NCI-H69 (cell line): Measurements from ENCODE around the gene PRDM16.

ENCODE experiments used
- DNase-seq: peaks from one replicate; lab custom pipeline; 2025; lab: John Stamatoyannopoulos, UW

The PRDM16 gene

GRCh38 chr1:3397311-3397710 lies 328.3 kb downstream of the PRDM16 start:
- no peak for DNase-seq

DNA sequence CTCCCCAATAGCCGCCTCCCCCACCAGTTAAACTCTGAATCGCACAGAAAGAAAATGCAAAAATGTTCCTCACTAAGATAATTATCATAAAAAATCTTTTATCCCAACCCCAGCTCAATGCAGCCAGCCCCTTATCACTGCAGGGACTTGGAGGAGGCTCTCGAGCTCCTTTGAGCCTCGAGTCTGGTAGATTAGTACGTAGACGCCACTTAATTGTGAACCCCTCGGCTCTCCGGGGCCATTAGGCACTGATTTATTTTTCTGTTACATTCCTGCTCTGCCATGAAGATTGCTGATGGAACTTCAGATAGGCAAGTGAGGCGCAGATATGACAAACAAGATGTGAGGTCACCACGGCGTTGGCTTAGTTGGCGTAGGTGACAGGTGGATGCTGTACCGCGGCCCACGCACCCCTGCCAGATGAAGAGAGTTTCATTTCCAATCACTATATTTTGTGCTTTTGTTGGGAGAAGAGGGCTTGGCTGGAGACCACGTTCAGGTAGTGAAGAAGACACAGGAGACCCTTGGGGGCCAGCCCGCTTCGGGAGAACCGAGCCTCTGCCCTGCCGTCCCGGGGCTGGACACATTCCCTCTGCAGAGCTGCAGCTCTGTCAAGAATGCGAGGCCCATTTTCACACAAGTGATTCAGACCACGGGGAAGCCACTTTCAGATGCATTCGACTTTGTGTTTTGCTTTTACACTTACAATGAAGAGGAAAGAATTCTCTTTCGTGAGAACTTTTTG lies 329.6 kb downstream of the PRDM16 start:
- DNase-seq: no peak

DNA sequence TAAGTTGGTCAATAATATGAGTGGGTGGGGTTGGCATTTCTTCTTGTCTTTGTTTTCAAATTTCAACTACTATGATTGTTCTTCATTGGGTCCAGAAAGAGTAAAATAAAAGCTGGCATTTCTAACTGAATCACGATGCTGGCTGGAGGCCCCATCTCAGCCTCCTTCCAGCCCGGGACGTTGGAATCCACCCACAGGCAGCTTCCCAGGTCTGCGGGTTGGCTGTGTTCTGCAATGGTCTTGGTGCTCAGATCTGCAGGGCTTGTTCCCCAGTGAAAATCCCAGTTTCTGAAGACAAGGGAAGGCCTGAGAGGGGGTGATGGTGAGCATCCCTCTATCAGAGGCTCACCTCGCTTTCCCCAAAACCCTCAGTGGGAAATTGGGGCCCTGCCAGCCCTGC lies 330.7 kb downstream of the PRDM16 start:
- DNase-seq: no peak

DNA sequence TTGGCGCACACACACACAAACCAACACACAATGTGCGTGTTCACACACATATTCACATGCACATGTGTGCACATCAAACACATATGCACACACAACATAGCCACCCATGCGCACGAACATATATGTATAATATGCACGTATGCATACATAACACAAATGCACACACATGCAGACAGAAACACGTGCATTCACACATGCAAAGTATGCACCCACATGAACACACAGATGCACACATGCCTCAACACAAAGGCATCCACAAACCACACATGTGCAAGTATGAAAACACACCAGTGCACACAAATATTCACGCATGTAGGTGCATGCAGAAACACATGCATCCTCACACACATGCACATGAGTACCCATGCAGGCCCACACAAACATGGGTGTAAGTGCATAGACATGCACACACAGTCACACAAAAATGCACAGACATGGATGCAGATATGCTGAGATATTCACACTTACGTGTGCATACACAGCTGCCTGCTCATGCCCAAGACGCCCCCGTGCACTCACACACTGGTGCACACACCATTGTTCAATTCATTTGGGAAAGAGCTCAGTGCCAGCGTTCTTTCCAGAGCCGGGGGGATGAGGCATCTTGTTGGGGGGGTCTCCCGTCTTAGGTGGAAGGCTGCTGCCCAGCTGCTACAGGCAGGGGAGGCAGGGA lies 332.7 kb downstream of the PRDM16 start:
- no peak for DNase-seq

- peak; percentile 58 for DNase-seq
These were observed 333.4 kb downstream of the PRDM16 start for GRCh38 chr1:3402258-3403010.

- DNase-seq: peak; percentile 15
These were observed 334.0 kb downstream of the PRDM16 start for GRCh38 chr1:3403011-3403345.

DNA sequence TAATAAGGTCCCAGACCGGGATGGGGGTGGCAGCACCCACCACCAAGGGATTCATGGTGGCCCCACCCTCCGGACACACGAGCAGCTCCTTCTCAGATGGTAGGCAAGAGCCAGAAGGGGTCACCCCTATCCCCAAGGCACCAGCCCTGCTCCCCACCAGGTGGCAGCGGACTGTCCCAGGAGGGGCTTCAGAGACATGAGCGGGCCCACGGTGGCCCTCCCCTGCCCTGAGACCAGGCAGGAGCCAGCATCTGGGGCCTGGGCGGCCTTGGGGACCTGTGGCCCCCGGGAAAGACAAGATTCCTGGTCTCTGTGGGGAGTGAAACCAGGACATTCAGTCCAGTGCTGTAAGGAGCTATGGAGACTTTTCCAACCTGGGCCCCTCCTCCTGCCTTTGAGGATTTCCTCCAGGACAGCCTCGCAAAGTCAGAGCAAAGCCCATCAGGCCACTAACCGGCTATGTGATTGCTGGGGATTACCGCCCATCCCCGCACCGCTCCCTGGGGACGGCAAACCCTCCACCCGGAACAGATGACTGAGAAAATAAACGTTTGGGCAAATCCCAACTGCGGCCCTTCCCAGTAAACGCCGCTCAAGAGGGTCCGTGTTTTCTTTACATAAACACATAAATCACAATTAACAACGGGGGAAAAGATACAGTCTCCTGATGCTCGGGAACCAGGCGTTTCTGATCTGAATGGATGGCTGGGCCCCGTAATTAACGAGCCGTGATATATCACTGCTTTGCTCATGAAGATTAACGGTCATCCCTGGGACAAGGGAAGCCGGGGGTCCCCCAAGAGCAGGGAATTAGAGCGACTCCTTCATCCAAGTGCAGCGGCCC lies 334.6 kb downstream of the PRDM16 start:
- peak; percentile 35 for DNase-seq

- DNase-seq: no peak
These were observed 335.3 kb downstream of the PRDM16 start for GRCh38 chr1:3404301-3404700.

GRCh38 chr1:3404801-3405200 lies 335.8 kb downstream of the PRDM16 start:
- DNase-seq: no peak

DNA sequence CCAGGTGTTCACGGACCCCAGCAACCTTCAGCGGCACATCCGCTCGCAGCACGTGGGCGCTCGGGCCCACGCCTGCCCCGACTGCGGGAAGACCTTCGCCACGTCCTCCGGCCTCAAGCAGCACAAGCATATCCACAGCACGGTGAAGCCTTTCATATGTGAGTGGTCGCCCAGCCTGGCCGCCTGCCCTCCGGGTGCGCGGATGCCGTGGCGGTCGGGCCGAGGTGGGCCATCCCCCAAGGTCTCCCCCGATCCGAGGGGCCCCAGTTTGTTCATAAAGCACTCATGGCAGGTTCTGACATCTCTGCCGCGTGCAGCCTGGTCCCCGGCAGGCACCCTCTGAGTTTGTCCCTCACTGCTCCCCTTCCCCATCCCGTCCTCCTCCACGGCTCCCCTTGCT lies 336.5 kb downstream of the PRDM16 start:
- no peak for DNase-seq

DNA sequence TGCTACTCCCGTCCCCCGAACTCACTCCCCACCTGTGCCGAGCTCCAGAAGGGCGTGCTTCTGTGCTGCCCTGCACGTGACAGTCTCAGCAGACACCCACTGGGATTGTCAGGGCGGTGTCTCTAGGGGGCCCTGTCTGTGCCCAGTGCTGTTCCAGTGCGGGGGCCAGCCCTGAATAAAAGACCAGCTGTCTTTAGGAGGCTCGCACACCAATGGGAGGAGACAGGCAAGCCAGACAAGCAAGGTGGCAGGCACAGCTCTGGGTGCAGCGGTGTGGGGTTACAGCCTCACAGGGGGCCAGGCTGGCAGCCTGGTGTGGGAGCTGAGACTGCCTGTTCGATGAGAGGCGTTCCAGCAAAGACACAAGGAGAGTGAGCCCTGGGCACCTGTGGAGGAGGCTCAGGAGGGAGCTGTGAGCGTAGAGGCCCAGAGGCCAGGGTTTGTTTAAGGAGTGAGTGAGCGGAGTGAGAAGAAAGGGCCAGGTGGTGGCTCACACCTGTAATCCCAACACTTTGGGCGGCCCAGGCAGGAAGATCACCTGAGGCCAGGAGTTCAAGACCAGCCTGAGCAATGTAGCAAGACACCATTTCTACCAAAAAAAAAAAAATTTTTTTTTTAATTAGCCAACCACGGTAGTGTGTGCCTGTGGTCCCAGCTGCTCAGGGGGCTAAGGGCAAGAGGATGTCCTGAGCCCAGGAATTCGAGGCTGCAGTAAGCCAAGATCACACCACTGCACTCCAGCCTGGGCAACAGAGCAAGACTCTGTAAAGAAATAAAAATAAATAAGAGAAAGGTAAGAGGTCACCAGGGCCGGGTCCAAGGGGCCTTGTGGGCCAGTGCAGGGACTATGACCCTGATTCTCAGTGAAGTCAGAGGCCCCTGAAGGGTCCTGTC lies 337.2 kb downstream of the PRDM16 start:
- DNase-seq: peak; percentile 46

- no peak for DNase-seq
These were observed 338.0 kb downstream of the PRDM16 start for GRCh38 chr1:3407021-3407420.

- no peak for DNase-seq
These were observed 339.8 kb downstream of the PRDM16 start for GRCh38 chr1:3408751-3409266.

- DNase-seq: no peak
These were observed 340.6 kb downstream of the PRDM16 start for GRCh38 chr1:3409366-3410141.

- DNase-seq: peak; percentile 37
These were observed 341.3 kb downstream of the PRDM16 start for GRCh38 chr1:3410142-3410925.

- DNase-seq: no peak
These were observed 342.8 kb downstream of the PRDM16 start for GRCh38 chr1:3411806-3412205.

GRCh38 chr1:3412376-3412775 lies 343.4 kb downstream of the PRDM16 start:
- DNase-seq: no peak

DNA sequence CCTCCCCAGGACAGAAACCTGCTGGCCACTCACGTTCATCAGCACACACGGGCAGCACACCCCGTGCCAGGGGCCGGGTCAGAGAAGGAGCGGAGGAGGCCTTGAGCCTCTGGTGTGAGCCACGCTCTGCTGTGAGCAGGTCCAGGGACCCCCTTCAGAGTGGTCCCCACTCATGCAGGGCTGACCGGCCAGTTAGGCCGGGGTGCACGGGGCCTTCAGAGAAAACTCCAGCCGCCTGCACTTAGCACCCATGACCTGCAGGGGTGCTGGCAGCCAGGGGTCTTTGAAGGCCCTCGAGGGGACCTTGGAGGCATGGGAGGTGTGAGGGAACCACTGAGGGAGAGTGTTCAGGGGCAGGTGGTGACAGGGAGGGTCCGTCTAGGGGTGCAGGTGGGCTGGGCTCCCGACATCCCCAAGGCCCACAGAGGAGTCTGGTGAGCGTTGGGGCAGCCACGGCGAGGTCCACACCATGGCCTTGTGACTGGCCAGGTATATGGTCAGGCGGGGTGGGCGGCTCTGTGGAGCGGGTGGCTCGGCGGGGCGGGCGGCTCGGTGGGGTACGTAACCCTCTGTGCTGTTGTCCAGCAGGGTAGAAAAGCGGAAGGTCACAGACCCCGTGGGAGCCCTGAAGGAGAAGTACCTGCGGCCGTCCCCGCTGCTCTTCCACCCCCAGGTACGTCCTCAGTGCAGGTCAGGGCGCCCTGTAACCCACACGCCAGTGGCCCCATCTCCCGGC lies 345.1 kb downstream of the PRDM16 start:
- DNase-seq: no peak
